ENCODE measurements around the gene NPAS4.

DNA sequence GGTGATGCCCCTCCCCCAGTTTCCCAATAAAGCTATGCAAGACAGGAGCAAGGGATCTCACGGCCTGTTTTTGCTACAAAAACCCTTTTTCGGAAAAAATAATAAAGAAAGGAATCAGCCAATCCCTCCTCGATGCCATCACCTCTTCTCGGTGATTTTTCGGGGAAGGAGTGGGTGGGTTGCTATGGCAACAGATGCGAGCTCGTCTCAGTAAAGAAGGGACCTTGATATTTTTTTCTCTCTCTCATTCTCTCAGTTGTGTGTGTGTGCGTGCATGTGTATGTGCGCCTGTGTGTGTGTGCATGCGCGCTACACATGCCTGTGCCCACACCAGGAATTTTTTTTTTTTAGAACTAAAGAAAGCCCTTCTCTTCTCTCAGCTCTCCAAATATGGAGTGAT is 3.8 kb upstream of the NPAS4 start:
- TF ChIP-seq, protein P1, sequence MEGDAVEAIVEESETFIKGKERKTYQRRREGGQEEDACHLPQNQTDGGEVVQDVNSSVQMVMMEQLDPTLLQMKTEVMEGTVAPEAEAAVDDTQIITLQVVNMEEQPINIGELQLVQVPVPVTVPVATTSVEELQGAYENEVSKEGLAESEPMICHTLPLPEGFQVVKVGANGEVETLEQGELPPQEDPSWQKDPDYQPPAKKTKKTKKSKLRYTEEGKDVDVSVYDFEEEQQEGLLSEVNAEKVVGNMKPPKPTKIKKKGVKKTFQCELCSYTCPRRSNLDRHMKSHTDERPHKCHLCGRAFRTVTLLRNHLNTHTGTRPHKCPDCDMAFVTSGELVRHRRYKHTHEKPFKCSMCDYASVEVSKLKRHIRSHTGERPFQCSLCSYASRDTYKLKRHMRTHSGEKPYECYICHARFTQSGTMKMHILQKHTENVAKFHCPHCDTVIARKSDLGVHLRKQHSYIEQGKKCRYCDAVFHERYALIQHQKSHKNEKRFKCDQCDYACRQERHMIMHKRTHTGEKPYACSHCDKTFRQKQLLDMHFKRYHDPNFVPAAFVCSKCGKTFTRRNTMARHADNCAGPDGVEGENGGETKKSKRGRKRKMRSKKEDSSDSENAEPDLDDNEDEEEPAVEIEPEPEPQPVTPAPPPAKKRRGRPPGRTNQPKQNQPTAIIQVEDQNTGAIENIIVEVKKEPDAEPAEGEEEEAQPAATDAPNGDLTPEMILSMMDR (IDR thresholded peaks at IDR 0.05), result no peak
- TF ChIP-seq POLR2A (IDR thresholded peaks at IDR 0.05), result no peak
